GM21526 (cell line): ENCODE results near the gene TPPP3.

ENCODE experiments used
- ATAC-seq: cut with Tn5 transposase; IDR thresholded peaks from one replicate; pipeline ENCODE4 v1.9.1; 2021; ENCODE audit warnings: moderate library complexity; ENCODE audit not compliant: unreplicated experiment, low FRiP score

Gene TPPP3

DNA sequence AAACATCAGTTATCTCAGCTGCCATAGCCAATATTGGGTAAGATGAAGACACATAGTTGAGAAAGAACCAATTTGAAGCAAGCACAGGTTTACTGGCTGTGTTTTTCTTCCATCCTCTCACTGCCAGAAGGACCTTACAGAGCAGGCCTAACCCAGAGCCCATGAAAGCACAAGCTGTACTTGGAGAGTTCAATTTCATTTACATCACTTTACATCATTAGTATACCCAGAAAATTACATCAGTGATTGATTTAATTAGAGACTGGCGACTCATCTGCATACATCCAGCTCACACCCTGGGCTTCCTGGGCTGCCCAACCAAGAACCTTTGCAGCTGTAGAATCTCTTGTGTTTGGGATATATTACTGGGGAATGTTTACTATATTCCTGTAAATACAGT is 43.0 kb downstream of the TPPP3 start:
- ATAC-seq = no peak

DNA sequence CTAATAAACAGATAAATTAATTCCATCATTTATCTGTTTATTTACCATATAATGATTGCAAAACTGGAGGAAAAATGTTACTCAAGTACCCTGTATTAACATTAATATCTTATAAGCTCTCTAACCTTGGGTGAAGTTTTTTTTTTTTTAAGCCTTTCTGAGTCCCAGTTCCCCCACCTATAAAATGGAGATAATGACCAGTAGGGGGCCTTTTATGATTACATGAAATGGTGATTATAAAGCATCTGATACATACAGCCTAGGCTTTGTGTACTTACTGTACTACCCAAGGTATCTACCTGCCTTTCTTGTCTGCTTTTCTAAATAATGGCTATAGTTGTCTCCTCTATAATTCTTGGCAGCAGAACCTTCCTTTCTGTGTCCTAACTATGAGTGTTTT is 44.1 kb downstream of the TPPP3 start:
- ATAC-seq = no peak

DNA sequence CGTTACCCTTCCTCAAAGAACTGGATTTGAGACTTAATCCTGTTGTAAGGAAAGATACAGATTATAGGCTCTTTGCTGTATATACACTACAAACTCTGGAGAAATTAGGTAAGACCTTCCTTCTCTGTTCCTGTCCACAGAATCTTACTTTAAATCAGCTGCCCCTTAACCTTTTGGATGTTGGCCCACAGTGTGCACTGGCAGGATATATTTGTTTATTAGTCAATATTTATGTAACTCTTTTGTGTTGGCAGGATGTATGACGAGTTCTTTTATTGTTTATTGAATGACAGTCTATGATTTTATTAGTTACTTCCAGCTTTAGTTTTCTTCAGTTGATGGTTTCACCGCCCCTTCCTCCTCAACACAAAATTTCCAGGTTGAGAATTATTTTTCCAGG is 47.0 kb downstream of the TPPP3 start:
- no peak for ATAC-seq

DNA sequence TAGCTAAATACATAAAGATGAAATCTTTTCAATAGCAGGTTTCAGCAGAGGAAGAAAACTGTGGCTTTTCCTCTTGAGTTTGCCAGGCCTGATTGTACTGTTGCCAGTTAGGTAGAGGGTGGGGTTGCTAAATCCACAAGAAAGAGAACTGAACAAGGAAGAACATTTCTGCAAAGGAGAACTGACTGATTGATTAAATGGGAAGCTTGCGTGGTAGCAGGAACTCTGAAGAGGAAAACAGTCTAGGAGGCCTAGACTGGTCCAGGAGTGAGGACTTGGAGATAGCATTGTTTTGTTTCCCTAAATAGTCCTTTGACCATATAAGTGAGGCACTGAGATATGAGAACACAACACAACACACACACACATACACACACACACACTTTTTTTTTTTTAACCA is 47.9 kb downstream of the TPPP3 start:
- ATAC-seq = no peak

DNA sequence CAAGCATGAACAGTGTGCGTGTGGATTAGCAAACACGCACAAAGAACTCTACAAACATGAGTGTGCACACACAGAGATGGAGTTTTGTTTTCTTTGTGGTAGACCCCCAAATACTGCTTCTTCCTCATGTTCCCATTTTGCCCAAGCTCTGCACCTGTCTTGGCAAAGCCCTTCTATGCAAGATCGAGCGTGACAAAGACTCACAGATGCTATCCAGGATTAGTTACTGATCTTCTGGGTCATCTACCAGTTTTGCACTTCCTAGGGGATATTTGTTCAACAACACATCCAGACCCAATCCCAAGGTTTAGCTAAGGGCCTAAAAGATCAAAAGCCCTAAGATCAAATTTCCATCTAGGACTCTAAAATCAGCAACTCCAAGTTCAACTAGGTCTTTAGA is 50.7 kb downstream of the TPPP3 start:
- no peak for ATAC-seq

DNA sequence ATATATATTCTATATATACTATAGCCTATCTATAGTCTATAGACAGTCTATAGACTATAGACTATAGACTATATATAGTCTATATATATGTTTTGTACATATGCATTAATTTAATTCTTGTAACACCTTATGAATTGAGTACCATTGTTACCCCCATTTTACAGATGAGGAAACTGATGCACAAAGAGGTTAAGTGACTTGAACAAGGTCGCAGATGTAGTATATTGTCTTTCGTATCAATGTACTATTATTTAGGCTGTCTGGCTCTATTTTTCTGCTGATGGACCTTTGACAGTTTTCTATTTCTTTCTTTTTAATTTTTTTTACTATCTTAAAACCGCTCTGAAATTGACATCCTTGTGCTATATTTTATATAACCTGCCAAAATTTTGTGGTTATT is 52.0 kb downstream of the TPPP3 start:
- ATAC-seq = no peak
